A673 (cell line): ENCODE measurements around the gene PDLIM3. TPM values are rescaled to one million over a fixed set of nuclear protein-coding genes. Genes with fewer than 3 reads are reported as not detected.

Experiments
- BruUV-seq: library from RNA; stranded (reverse); fragments of 400-500 nt; replicated peaks from 2 replicates; lab custom pipeline; 2021; lab: Mats Ljungman, UMichigan
- CTCF ChIA-PET: fragments of 300-600 bp; sonication (Branson Sonifier 250); formaldehyde crosslinking; loops from one replicate; lab custom pipeline; 2022; ENCODE audit warnings: antibody characterized with exemption; lab: Charles Lee
- POLR2A ChIA-PET: fragments of 300-600 bp; sonication (Branson Sonifier 250); formaldehyde crosslinking; loops from one replicate; lab custom pipeline; 2022; ENCODE audit warnings: antibody characterized with exemption; ENCODE audit not compliant: low non-redundant PET; lab: Charles Lee
- DNase-seq: peaks from one replicate; pipeline ENCODE4 v3.0.0-alpha.2; 2015; ENCODE audit warnings: low spot score
- H3K27ac ChIP-seq: fragments of 200-600 bp; sonication (generic); 2 replicates; pipeline ENCODE4 v1.5.1; 2016; ENCODE audit warnings: mixed run types, low read depth, mild to moderate bottlenecking, mixed read lengths, antibody characterized with exemption, low read length; ENCODE audit not compliant: poor library complexity, severe bottlenecking
- H3K27me3 ChIP-seq: fragments of 200-600 bp; sonication (generic); replicated peaks from 2 replicates; pipeline ENCODE4 v1.6.1; 2017; ENCODE audit warnings: mixed run types, low read depth, mild to moderate bottlenecking, mixed read lengths, antibody characterized with exemption, low read length; ENCODE audit not compliant: insufficient read depth, poor library complexity
- H3K36me3 ChIP-seq: fragments of 200-600 bp; sonication (generic); 2 replicates; pipeline ENCODE4 v1.6.1; 2016; ENCODE audit warnings: mixed run types, mild to moderate bottlenecking, mixed read lengths, antibody characterized with exemption, low read length; ENCODE audit not compliant: insufficient read depth, poor library complexity, severe bottlenecking
- H3K4me1 ChIP-seq: fragments of 200-600 bp; sonication (generic); 2 replicates; pipeline ENCODE4 v1.6.1; 2017; ENCODE audit warnings: mixed run types, mild to moderate bottlenecking, mixed read lengths, antibody characterized with exemption, low read length; ENCODE audit not compliant: insufficient read depth, poor library complexity, severe bottlenecking
- H3K4me3 ChIP-seq: fragments of 200-600 bp; sonication (generic); 2 replicates; pipeline ENCODE4 v1.5.1; 2016; ENCODE audit warnings: low read depth, mixed run types, mild to moderate bottlenecking, mixed read lengths, low read length; ENCODE audit not compliant: poor library complexity, severe bottlenecking
- H3K9me3 ChIP-seq: fragments of 200-600 bp; sonication (generic); 2 replicates; pipeline ENCODE4 v1.6.1; 2016; ENCODE audit warnings: mixed run types, low read depth, mild to moderate bottlenecking, mixed read lengths, antibody characterized with exemption, low read length; ENCODE audit not compliant: poor library complexity, severe bottlenecking
- CTCF ChIP-seq: fragments of 300-800, 200-600 bp; sonication (generic); conservative IDR thresholded peaks from 2 replicates; pipeline ENCODE4 v1.5.1; 2017; ENCODE audit warnings: low read depth, mild to moderate bottlenecking, antibody characterized with exemption, low read length, moderate library complexity, mixed read lengths
- EZH2 ChIP-seq: fragments of 200-600 bp; sonication (generic); IDR thresholded peaks from 2 replicates; pipeline ENCODE4 v1.6.1; 2017; ENCODE audit warnings: borderline replicate concordance, low read depth, mild to moderate bottlenecking, mixed read lengths, antibody characterized with exemption, low read length; ENCODE audit not compliant: poor library complexity, severe bottlenecking
- intact Hi-C: fragments of 100-400 bp; cut with micrococcal nuclease; formaldehyde crosslinking; loops from one replicate; pipeline ENCODE4 v1.10.0; 2022; ENCODE audit not compliant: unreplicated experiment
- total RNA-seq: library from RNA; stranded (reverse); gene quantifications from 2 replicates; pipeline ENCODE4 v1.2.3, GENCODE V29; 2021

PDLIM3 gene
- total RNA-seq, 1 experiment from 2014 or later = not detected

- Histone ChIP-seq H3K36me3 (no peaks in the 10 kb centered on the region), H3K27ac (no peak overlapping the region), H3K4me1 (no peaks in the 10 kb centered on the region), H3K9me3 (no peaks in the 10 kb centered on the region), H3K27me3 (peaks cover 34% of the 10 kb centered on the region), H3K4me3 (no peak overlapping the region)
- CTCF ChIA-PET = no interaction called here
- DNase-seq = no peak
- intact Hi-C loops = loop anchor here (2.0 to 10.0 kb wide), 2 partner anchors 127 to 555 kb away; no protein-coding TSS in a partner anchor
- no peak for TF ChIP-seq EZH2
- no peak for TF ChIP-seq CTCF
- POLR2A ChIA-PET = no interaction called here
- BruUV-seq = no TSS peak
These were observed 65.6 kb downstream of the PDLIM3 start for GRCh38 chr4:185469580-185470154.

DNA sequence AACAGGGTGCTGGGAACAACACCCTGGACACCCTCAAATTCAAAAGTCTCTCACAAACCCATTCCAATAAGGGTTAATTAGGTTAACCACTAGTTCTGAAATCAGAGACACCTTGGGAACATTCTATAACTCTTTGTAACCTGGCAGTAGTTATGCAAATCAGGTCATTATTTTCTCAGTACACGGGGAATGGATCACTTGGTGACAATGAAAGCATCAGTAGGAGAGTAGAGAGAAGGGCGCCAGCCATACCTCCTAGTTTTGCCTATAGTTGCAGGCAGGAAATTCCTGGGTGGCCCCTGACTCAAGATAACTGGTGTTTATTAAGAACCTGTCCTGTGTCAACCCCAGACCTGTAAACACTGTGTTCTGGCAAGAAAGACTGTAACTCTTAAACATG, 66.3 kb downstream of the PDLIM3 start:
- BruUV-seq = no TSS peak
- H3K27ac ChIP-seq = no peak overlapping the region
- DNase-seq = no peak
- no peak for TF ChIP-seq CTCF
- no peak for TF ChIP-seq EZH2
- no peaks in the 10 kb centered on the region for H3K36me3 ChIP-seq
- intact Hi-C loops = no loop called here
- no peaks in the 10 kb centered on the region for H3K4me1 ChIP-seq
- POLR2A ChIA-PET = no interaction called here
- peaks cover 34% of the 10 kb centered on the region for H3K27me3 ChIP-seq
- CTCF ChIA-PET = no interaction called here
- H3K4me3 ChIP-seq = no peak overlapping the region
- H3K9me3 ChIP-seq = no peaks in the 10 kb centered on the region

DNA sequence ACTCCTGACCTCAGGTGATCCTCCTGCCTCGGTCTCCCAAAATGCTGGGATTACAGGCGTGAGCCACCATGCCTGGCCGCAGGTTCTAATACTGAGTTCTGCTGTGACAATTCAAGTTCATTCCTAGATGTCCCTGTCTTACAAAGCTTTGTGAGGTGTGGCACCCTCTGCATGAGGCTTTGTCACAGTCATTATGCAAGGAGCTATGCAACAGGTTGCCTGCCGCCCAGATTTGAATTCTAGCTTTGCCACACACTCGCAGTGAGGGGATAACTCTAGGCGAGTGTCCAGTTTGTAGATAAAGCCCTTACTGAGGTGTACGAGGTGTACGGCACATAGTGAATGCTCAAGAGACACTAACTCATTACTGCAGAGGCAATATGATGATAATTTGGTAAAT, 67.3 kb downstream of the PDLIM3 start:
- POLR2A ChIA-PET = interaction anchor here (0.5 kb wide), 1 partner anchor 21 kb away, joined by 3 read pairs; no protein-coding TSS in a partner anchor
- BruUV-seq = no TSS peak
- H3K4me1 ChIP-seq = no peaks in the 10 kb centered on the region
- DNase-seq = no peak
- H3K27ac ChIP-seq = no peak overlapping the region
- no peak overlapping the region for H3K4me3 ChIP-seq
- peaks cover 34% of the 10 kb centered on the region for H3K27me3 ChIP-seq
- CTCF ChIA-PET = no interaction called here
- H3K9me3 ChIP-seq = no peaks in the 10 kb centered on the region
- H3K36me3 ChIP-seq = no peaks in the 10 kb centered on the region
- intact Hi-C loops = no loop called here
- TF ChIP-seq EZH2 = no peak
- TF ChIP-seq CTCF = no peak
